ENCODE results near the gene IL17RA.

The IL17RA gene

DNA sequence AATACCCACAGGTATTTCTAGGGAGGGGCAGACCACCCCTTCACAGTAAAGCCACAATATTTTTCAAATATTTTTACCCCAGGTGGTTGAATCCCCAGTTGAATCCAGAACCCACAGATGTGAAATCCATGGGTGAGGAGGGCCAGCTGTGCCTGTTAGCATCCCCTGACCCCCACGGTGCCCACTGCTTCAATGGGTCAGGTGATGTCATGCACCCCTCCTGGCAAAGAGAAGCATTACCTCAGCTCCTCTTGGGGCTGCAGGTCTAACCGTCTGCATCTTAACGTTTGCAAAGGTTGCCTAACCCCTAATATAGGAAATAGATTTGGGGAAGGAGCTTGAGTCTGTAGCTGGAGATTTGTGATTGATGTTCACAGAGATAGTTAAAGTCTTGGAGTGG is 24.7 kb upstream of the IL17RA start:
- Histone ChIP-seq H3K27me3 (replicated peaks; ENCODE audit: insufficient read depth, low read length) (no peaks in the 10 kb centered on the region), H3K9me2 (replicated peaks; ENCODE audit: insufficient read depth, low read length) (no peaks in the 10 kb centered on the region), H2AFZ (ENCODE audit: low read length) (no peak overlapping the region), H3F3A (ENCODE audit: insufficient read depth, low read length) (no peaks in the 10 kb centered on the region), H3K79me2 (ENCODE audit: low read length) (peaks cover 6% of the 10 kb centered on the region; the same call in 1 of the 2 replicates), H3K9me3 (replicated peaks; ENCODE audit: insufficient read depth, low read length) (no peaks in the 10 kb centered on the region), H3K4me1 (ENCODE audit: low read length) (no peaks in the 10 kb centered on the region), H3K27ac (ENCODE audit: low read length) (no peak overlapping the region), H3K36me3 (replicated peaks; ENCODE audit: insufficient read depth, low read length) (no peaks in the 10 kb centered on the region; the same call in 1 of the 2 replicates), H4K20me1 (ENCODE audit: insufficient read depth, low read length) (no peaks in the 10 kb centered on the region), H3K4me2 (ENCODE audit: low read depth, low read length) (no peak overlapping the region), H3K9ac (ENCODE audit: low read length) (no peak overlapping the region), H3K4me3 (ENCODE audit: low read length) (no peak overlapping the region)
- no peak for DNase-seq
- no peak for TF ChIP-seq EZH2 (optimal IDR thresholded peaks at IDR 0.05; ENCODE audit: low read depth, low read length)
- no peak for TF ChIP-seq CTCF (IDR thresholded peaks at IDR 0.05; ENCODE audit: low read length)
- TF ChIP-seq EZH2phosphoT487 (IDR thresholded peaks at IDR 0.05; ENCODE audit: low read length), result no peak

GRCh38 chr22:17063411-17064106 is 21.2 kb upstream of the IL17RA start:
- Histone ChIP-seq H3K79me2 (ENCODE audit: low read length) (peaks cover 3% of the 10 kb centered on the region; the same call in 1 of the 2 replicates), H3K27me3 (replicated peaks; ENCODE audit: insufficient read depth, low read length) (no peaks in the 10 kb centered on the region), H3K9me3 (replicated peaks; ENCODE audit: insufficient read depth, low read length) (no peaks in the 10 kb centered on the region), H3K4me1 (ENCODE audit: low read length) (no peaks in the 10 kb centered on the region), H3K4me3 (ENCODE audit: low read length) (no peak overlapping the region), H3K4me2 (ENCODE audit: low read depth, low read length) (no peak overlapping the region), H3K27ac (ENCODE audit: low read length) (no peak overlapping the region), H3F3A (ENCODE audit: insufficient read depth, low read length) (no peaks in the 10 kb centered on the region), H3K36me3 (replicated peaks; ENCODE audit: insufficient read depth, low read length) (no peaks in the 10 kb centered on the region; the same call in 1 of the 2 replicates), H3K9ac (ENCODE audit: low read length) (no peak overlapping the region), H3K9me2 (replicated peaks; ENCODE audit: insufficient read depth, low read length) (no peaks in the 10 kb centered on the region), H2AFZ (ENCODE audit: low read length) (no peak overlapping the region), H4K20me1 (ENCODE audit: insufficient read depth, low read length) (no peaks in the 10 kb centered on the region)
- TF ChIP-seq EZH2phosphoT487 (IDR thresholded peaks at IDR 0.05; ENCODE audit: low read length) (no peak), CTCF (IDR thresholded peaks at IDR 0.05; ENCODE audit: low read length) (no peak), EZH2 (optimal IDR thresholded peaks at IDR 0.05; ENCODE audit: low read depth, low read length) (no peak)
- DNase-seq, result no peak

DNA sequence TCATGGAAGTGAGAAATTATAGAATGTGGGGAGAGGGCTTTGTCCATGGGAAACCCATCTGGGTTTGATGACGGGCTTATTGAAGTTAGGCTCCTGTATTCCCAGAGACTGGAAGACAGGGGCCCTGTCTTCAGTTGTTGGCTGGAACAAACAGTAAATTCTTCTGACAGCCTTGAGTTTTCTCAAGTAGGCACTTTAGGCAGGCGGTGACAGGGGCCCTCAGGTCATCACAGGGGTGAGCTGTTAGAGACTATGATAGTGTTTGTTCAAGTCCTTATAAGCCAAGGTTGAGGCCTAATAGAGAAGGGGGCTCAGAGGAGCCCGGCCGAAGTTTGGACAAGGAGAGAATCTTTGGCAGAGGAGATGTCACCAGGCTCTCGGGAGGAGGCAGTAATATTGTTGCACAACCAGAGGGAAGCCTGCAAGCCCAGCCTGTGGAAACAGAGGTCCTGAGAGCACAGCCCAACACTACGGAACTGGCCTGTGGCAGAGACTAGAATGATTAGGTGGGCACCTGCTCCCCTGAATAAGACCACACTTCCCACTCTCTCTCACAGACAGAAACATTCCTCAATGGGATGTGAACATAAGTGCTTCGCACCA is 20.2 kb upstream of the IL17RA start:
- Histone ChIP-seq H3K79me2 (ENCODE audit: low read length) (no peaks in the 10 kb centered on the region), H2AFZ (ENCODE audit: low read length) (no peak overlapping the region), H3K4me2 (ENCODE audit: low read depth, low read length) (no peak overlapping the region), H3K27ac (ENCODE audit: low read length) (no peak overlapping the region), H3K36me3 (replicated peaks; ENCODE audit: insufficient read depth, low read length) (no peaks in the 10 kb centered on the region), H3F3A (ENCODE audit: insufficient read depth, low read length) (no peaks in the 10 kb centered on the region), H3K27me3 (replicated peaks; ENCODE audit: insufficient read depth, low read length) (no peaks in the 10 kb centered on the region), H3K4me3 (ENCODE audit: low read length) (no peak overlapping the region), H3K9me2 (replicated peaks; ENCODE audit: insufficient read depth, low read length) (no peaks in the 10 kb centered on the region), H3K9me3 (replicated peaks; ENCODE audit: insufficient read depth, low read length) (no peaks in the 10 kb centered on the region), H3K4me1 (ENCODE audit: low read length) (no peaks in the 10 kb centered on the region), H3K9ac (ENCODE audit: low read length) (no peak overlapping the region), H4K20me1 (ENCODE audit: insufficient read depth, low read length) (no peaks in the 10 kb centered on the region)
- TF ChIP-seq EZH2 (optimal IDR thresholded peaks at IDR 0.05; ENCODE audit: low read depth, low read length), result no peak
- no peak for TF ChIP-seq CTCF (IDR thresholded peaks at IDR 0.05; ENCODE audit: low read length)
- no peak for TF ChIP-seq EZH2phosphoT487 (IDR thresholded peaks at IDR 0.05; ENCODE audit: low read length)
- DNase-seq, result no peak
